NCI-H2227 treated with DMSO at 0.1 percent for 48 hours (cell line): ENCODE results near the gene BDKRB2.

ENCODE experiments used
- DNase-seq: peaks from one replicate; lab custom pipeline; 2025; lab: John Stamatoyannopoulos, UW

The BDKRB2 gene

GRCh38 chr14:96176811-96177211 is 27.8 kb upstream of the BDKRB2 start:
- DNase-seq = no peak

DNA sequence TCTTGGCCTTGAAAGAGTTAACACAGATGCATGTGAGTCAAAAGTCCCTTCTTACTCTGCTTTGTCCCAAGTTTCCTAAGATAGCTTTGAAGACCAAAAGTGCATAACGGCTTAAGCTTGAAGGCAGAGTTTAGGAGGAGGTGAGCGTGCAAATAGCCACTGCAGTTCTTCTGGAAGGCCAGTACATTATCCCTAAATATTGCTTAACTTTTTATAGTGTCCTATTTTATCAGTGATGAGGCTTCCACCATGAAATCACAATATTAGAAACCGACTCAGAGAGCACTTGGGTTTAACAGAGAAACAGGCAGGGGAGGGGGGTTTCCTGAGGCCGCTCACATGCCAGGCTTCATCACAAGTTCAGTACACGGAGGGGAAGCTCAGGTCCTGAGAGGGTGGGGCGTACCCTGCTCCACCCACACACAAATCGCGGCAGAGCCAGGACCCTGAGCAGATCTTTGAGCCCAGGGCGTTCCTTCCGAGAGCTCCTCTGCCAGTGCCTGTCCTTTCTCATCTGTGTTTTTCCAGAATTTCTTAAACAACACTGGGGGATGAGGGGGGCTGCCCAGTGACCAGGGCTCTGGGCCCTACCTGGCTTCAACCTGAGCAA is 26.8 kb upstream of the BDKRB2 start:
- no peak for DNase-seq

DNA sequence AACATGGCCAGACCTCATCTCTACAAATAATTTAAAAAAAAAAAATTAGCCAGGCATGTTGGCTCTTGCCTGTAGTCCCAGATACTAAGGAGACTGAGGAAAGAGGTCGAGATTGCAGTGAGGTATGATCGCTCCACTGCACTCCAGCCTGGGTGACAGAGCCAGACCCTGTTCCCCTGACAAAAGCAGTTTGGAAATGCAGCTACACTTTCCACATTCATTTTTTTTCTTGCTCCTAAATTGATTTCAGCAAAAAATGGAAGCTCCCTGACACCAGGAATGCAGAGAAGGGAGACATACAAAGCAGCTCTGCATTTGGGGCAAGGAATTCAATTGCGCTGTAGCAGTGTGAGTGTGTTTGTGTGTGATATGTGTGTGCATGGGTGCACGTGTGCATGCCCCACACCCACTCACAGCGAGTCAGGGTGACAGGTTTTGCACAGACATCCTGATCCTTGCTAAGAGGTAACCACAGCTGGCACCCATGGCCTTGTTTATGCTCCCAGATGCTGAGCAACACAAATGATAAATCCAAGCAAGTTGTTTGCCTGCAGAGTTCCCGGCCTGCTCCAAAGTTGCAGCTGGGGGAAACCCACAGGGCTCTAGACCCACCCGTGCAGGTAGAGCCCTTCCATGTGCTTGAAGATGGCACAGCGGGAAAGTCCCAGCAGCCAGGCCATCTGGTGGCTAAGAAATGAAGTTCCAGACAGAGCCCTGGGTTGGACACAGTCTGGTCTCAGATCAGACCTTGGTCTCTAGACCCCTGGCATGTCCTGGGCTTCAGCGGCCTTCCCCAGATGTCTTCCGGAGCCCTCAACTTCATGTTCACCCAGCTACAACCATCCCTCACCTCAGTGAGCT is 25.9 kb upstream of the BDKRB2 start:
- no peak for DNase-seq

- DNase-seq = no peak
Observed at GRCh38 chr14:96180043-96180874, 24.4 kb upstream of the BDKRB2 start.

DNA sequence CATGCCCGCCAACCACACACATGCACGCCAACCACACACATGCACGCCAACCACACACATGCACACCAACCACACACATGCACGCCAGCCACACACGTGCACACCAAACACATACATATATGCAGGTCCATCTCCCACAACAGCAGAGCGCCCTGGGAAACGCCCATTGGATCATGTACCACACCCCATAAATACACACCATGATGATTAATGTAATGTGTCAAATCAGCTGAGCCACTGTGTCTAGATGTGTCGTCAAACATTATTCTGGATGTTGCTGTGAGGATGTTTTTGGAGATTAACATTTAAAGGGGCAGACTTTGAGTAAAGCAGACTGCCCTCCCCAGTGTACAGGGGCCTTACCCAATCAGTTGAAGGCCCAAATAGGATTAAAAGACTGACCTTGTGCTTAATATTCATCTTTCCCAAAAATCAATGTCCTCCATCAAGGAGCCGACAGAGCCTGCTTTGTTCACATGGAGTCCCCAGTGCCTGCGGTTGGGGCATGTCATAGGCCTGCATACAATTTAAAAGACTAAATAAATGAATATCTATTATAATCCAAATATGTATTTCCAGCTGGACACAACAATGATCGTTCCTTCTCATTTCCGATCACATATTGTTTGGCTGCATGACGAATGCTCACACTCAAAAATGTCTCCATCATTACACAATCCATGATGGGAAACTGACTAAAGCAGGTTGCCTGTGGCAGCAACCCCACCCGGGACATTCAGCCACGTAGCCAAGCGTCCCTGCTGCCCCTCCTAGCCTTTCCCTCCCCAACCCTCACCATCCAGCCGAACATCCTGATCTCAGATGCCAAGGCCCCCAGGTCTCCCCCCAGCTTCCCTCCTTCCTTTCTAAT is 23.2 kb upstream of the BDKRB2 start:
- DNase-seq = no peak

GRCh38 chr14:96182546-96182945 is 22.1 kb upstream of the BDKRB2 start:
- no peak for DNase-seq

- DNase-seq = no peak
Observed at GRCh38 chr14:96184737-96185136, 19.9 kb upstream of the BDKRB2 start.

- no peak for DNase-seq
Observed at GRCh38 chr14:96187216-96188031, 17.2 kb upstream of the BDKRB2 start.

- no peak for DNase-seq
Observed at GRCh38 chr14:96189281-96189711, 15.3 kb upstream of the BDKRB2 start.

DNA sequence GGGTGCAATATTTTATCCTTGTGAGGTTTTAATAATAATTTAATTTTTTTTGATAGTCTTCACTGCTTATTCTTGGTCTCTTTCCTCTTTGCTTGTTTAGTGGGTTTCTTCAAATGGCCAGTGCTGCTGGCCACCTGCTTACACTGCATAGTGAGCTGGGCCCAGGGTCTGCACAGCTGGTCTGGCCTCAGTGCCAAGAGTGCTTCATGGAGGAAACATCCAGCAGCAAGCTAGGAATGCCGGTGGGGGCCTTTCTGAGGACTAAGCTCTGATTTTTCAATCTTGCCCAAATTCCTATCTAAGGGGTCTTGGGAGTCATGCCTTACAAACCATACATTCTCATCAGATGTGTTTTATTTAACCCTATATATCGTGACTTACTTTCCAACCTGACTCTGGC is 13.3 kb upstream of the BDKRB2 start:
- DNase-seq = no peak

GRCh38 chr14:96191841-96192462 is 12.7 kb upstream of the BDKRB2 start:
- no peak for DNase-seq

DNA sequence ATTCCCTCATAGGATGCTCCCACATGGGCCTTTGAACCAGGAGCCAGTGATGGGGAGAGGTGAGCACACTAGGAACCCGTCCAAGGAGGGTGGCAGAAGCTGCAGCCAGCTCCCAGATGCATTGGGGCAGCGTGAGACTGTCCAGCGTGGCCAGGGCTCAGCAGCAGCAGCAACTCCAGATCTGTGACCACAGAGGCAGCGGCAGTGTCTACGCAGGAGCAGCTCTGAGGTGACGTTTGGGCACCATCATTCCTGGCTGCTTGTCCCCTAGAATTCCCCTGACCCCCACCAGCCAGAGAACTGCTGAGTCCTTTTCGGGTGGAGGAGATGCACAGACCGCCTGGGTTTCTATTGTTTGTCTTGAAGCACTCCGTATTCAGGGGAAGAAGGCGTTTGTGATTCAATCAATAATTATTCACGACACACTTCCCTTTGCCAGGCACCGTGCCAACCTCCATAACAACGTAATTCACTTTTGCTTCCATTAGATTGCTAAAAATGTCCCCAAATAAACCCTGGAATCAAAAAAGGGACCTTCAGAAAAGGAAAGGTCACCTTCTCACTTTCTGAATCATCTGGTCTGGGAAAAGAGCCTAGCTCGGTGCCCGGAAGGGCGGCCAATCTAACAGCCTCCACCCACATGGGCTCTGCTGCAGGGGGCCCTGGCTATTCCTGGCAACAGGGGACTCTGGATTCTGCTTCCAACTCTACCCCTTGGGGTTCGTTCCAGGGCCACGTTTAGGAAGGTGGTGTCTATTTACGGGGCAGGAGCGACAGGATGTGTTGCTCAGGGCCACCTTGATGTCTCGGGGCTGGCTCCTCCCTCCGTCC is 11.4 kb upstream of the BDKRB2 start:
- DNase-seq = no peak

GRCh38 chr14:96194262-96194656 is 10.4 kb upstream of the BDKRB2 start:
- no peak for DNase-seq

DNA sequence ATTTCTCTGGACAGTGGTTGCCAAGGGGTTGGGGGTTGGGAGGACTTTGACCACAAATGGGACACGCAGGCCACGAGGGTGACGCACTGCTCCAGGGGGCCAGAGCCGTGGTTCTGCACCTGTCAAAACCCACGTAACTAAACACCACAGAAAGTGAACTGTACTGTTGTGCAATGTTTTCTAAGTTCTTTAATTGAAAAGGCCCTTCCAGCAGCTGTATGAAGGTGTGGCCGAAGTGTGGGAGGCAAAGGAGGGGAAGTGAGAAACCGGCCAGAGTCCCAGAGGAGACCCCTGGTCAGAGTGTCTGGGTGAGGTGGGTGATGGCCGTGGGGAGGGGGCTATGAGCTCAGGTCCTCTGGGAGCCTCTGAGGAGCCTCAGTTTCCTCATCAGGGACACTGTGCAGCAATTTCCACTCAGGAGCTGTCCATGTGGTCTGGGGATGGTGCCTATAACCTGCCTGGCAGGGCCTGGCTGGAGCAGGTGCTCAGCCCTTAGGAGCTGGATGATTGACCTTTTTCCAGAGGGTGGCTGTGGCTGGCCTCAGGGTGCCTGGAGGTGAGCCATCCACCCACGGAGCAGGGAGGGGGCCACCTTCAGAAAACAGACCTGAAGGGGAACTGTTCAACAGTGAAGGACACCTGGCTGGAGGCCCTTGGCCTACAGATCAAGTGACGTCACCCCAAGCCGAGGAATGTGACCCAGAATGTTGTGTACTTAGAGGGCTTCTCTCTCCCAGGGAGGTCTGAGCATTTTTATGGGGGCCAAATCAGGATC is 9.8 kb upstream of the BDKRB2 start:
- no peak for DNase-seq

DNA sequence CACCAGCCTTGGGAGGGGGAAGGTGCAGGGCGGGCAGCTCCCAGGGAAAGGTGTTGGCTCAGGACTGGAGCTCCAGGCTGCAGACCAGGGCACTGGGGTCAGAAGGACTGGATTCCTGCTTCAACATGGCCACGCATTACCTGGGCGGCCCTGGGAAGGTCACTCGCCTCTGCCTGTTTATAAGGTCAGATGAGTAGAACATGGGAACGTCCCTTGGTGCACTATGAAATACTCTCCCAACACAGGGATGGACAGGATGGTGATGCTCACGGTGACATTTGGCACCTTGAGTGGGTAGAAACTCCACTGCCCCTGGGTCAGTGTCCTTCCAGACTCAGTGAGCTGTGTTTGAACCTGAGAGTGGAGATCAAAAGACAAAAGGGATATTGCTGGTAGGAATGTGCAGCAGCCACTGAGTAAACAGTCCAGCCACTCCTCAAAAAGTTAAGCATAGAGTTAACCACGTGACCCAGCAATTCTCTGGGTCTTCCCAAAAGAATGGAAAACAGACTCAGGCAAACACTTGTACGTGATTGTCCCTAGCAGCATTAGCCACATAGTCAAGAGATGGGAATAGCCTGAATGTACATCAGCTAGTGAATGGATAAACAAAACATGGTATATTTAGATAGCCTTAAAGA is 9.1 kb upstream of the BDKRB2 start:
- DNase-seq = no peak

GRCh38 chr14:96197163-96197852 is 7.3 kb upstream of the BDKRB2 start:
- DNase-seq = no peak

- DNase-seq = no peak
Observed at GRCh38 chr14:96197969-96198368, 6.7 kb upstream of the BDKRB2 start.
